ENCODE results near the gene PCDHGA5. TPM values are rescaled to one million over a fixed set of nuclear protein-coding genes. Genes with fewer than 3 reads are reported as not detected.
"Not testable (repeated sequence)": the region's sequence is repeated elsewhere in the genome, so short reads cannot be mapped to it uniquely, and the experiment has no call there.

Gene PCDHGA5
- total and polyA plus RNA-seq, 2 of the 8 experiments (the other 6 are each of a cell fraction or from before 2014, with no cell fraction given), result 1.1 to 1.3 TPM

GRCh38 chr5:141397756-141398551 lies 34.0 kb downstream of the PCDHGA5 start, which contains the start of gene PCDHGB5:
Gene PCDHGB5, plus strand, starts transcription at chr5:141397947. Its CDS starts 181 bp downstream, at chr5:141398128.
- not testable (repeated sequence) for H2AK5ac ChIP-seq (ENCODE audit: low read depth, low read length)
- FAIRE-seq, result peak; percentile 91
- peak in 2 of 3 experiments; percentile 29 to 39; a peak in 2 of 4 replicates for TF ChIP-seq CTCF (IDR thresholded peaks at IDR 0.05; ENCODE audit: control extremely low read depth in 1 of 3, insufficient read depth in 1 of 3, low read depth in 1 of 3, low read length in 3 of 3)
- peak; percentile 17 to 32; a peak in 3 of 4 replicates for TF ChIP-seq RAD21 (IDR thresholded peaks at IDR 0.05 in 1 of 2, conservative IDR thresholded peaks at IDR 0.05 in 1 of 2; ENCODE audit: low read depth in 2 of 2, low read length in 2 of 2)

More at GRCh38 chr5:141397756-141398551, 34.0 kb downstream of the PCDHGA5 start, which contains the start of gene PCDHGB5:
- not testable (repeated sequence) for H2BK20ac ChIP-seq (ENCODE audit: low read length); H3K79me2 ChIP-seq (ENCODE audit: control insufficient read depth in 1 of 2, insufficient read depth in 2 of 2, low read length in 2 of 2); H4K91ac ChIP-seq (replicated peaks; ENCODE audit: insufficient read length, low read length); H4K20me1 ChIP-seq (replicated peaks in 1 of 2; ENCODE audit: control insufficient read depth in 1 of 2, insufficient read depth in 2 of 2, low read length in 2 of 2); H2BK120ac ChIP-seq (replicated peaks; ENCODE audit: low read depth, low read length); H3K18ac ChIP-seq (ENCODE audit: extremely low read depth, low read length); H3K27ac ChIP-seq (ENCODE audit: low read depth, low read length); H3K79me1 ChIP-seq (ENCODE audit: low read depth, low read length); H4K8ac ChIP-seq (ENCODE audit: extremely low read depth, insufficient read depth, low read length); H2BK15ac ChIP-seq (ENCODE audit: low read length); H3K27me3 ChIP-seq (replicated peaks in 1 of 4; ENCODE audit: control insufficient read depth in 3 of 4, extremely low read depth in 1 of 4, insufficient read depth in 3 of 4, low read length in 3 of 4); H2BK5ac ChIP-seq (ENCODE audit: low read depth, low read length); H3K4me1 ChIP-seq (replicated peaks in 1 of 4; ENCODE audit: control insufficient read depth in 3 of 4, insufficient read depth in 4 of 4, low read length in 3 of 4); DNase-seq (ENCODE audit: low read depth in 1 of 2, low spot score in 2 of 2); H3K9ac ChIP-seq (replicated peaks in 1 of 4; ENCODE audit: extremely low read depth in 1 of 4, low read depth in 3 of 4, low read length in 3 of 4); H3K23ac ChIP-seq (ENCODE audit: insufficient read length); H2BK12ac ChIP-seq (ENCODE audit: low read depth, low read length); H3K14ac ChIP-seq (ENCODE audit: insufficient read length); H3K4ac ChIP-seq (replicated peaks; ENCODE audit: insufficient read length, low read depth, low read length); H3K4me2 ChIP-seq (ENCODE audit: insufficient read depth in 1 of 2, low read depth in 2 of 2, low read length in 2 of 2); H2AFZ ChIP-seq (ENCODE audit: low read length); H3K23me2 ChIP-seq (ENCODE audit: low read depth, low read length); H4K5ac ChIP-seq (ENCODE audit: insufficient read length, low read depth, low read length); H3K56ac ChIP-seq (replicated peaks; ENCODE audit: insufficient read length, low read depth, low read length)
- POLR2A ChIA-PET (ENCODE audit: partially characterized antibody), result interaction anchor here (0.6 to 0.9 kb wide), 3 partner anchors 10 to 160 kb away, joined by 3 to 4 read pairs (median 3); no protein-coding TSS in a partner anchor
- Histone ChIP-seq H3K36me3 (ENCODE audit: control insufficient read depth in 2 of 4, insufficient read depth in 4 of 4, low read length in 3 of 4) (peaks cover 0 to 14% (median 4%) of the 10 kb centered on the region in 4 experiments; a peak in 6 of 8 replicates), H3K4me3 (ENCODE audit: extremely low read depth in 1 of 4, insufficient read depth in 2 of 4, low read depth in 3 of 4, low read length in 4 of 4) (peak within 1 kb of the TSS in 1 of 4 experiments; percentile 46; a peak in 1 of 8 replicates), H3K9me3 (ENCODE audit: insufficient read depth in 2 of 2, low read depth in 1 of 2, low read length in 1 of 2) (peaks cover 48 to 56% of the 10 kb centered on the region in 2 experiments)
- WGBS, 2 experiments (ENCODE audit: extremely low coverage in 1 of 2, insufficient coverage in 1 of 2, insufficient read length in 1 of 2, insufficient replicate concordance in 2 of 2, low coverage in 1 of 2, low lambda C conversion rate in 2 of 2, missing lambda C conversion rate in 1 of 2), result 71% methylated on average over 15 of the region's 43 CpGs; no CpG with 5 or more reads in 1 of the 2 experiments
- CTCF ChIA-PET (ENCODE audit: partially characterized antibody), result interaction anchor here (0.7 to 4.0 kb wide), 29 partner anchors 9 to 320 kb away, joined by 3 to 34 read pairs (median 5); partner anchors contain the start of genes PCDHB10, PCDHB11, PCDHB15 and PCDHGA10

Measured in H1 (cell line).